PFSK-1 (cell line): ENCODE data around the gene DEGS1.

Experiments used
- POLR2AphosphoS5 ChIP-seq: IDR thresholded peaks from 2 replicates; pipeline ENCODE4 v1.6.1; 2012; ENCODE audit warnings: low read depth, mild to moderate bottlenecking, control low read depth, low read length, moderate library complexity
- SIN3A ChIP-seq: IDR thresholded peaks from 2 replicates; pipeline ENCODE4 v1.6.1; 2012; ENCODE audit warnings: mild to moderate bottlenecking, low read length, moderate library complexity, borderline replicate concordance; ENCODE audit not compliant: insufficient read depth
- TAF1 ChIP-seq: IDR thresholded peaks from 2 replicates; pipeline ENCODE4 v1.6.1; 2012; ENCODE audit warnings: low read length, control low read depth, borderline replicate concordance; ENCODE audit not compliant: insufficient read depth

DNA sequence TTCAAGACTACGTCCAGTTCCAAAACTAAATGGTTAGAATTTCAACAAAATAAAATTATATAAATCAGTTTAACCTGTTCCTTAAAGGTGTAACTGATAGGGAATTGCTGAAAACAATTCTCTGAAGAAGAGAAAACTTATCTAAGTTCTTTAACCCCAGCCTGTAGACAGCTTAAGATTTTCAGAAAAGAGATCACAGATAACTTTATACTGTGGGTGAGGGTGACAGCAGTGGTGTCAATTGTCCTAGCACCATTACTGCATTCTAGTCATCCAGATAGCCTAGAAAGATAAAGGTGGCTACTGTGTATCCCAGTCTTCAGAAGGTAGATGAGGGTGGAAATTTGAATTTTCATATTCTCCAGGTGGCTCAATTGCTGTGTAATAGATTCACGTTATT, 19.7 kb upstream of the DEGS1 start:
- TF ChIP-seq POLR2AphosphoS5 (no peak), SIN3A (no peak), TAF1 (no peak)
